HG03196 (cell line): Measurements from ENCODE around the gene UAP1L1.
A peak's percentile ranks its signal among the peaks of the same experiment; 100 is the strongest.
"Not testable (repeated sequence)": the region's sequence is repeated elsewhere in the genome, so short reads cannot be mapped to it uniquely, and the experiment has no call there.

Experiments
- ATAC-seq: cut with Tn5 transposase; IDR thresholded peaks from one replicate; pipeline ENCODE4 v1.9.1; 2021; ENCODE audit not compliant: unreplicated experiment

UAP1L1 gene

DNA sequence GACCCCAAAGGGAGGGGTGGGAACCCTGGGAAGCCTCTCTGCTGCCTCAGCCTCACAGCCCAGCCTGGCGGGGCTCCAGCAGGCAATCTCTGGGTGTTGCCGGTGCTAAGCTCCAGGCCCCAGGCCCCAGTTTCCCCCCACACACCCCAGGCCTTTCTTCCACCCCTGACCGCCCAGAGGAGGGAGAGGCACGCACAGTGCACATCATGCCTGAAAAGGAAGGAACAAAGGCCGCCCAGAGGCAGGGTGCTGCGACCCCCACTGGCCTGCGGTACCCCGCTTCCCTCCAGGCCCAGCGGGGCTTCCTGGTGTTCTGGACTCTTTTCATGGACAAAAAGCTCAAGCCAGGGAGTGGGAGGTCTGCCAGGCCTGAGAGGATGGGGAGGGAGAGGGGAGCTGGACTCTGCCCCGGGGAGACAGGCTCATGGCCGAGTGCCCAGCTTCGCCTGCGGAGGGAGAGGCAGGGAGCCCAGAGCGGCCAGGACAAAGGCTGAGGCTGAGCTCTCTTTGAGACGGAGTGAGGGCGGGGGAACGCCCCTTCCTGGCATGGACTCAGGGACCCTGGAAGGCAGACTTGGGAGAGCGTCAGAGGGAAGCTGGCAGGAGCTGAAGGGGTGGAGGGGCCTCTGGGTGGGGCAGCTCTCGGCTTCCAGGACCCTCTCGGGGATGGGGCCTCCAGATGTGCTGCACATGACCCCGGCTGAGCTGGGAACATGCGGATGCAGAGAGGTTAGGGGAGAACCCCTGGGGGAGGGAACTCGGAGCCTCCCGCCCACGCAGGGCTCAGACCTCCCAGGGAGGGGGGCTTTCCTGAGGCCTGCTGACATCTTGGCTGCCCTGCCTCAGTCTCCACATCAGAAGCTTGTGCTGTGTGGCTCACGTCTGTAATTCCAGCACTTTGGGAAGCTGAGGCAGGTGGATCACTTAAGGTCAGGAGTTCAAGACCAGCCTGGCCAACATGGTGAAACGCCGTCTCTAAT lies 21.6 kb upstream of the UAP1L1 start:
- ATAC-seq: no peak

DNA sequence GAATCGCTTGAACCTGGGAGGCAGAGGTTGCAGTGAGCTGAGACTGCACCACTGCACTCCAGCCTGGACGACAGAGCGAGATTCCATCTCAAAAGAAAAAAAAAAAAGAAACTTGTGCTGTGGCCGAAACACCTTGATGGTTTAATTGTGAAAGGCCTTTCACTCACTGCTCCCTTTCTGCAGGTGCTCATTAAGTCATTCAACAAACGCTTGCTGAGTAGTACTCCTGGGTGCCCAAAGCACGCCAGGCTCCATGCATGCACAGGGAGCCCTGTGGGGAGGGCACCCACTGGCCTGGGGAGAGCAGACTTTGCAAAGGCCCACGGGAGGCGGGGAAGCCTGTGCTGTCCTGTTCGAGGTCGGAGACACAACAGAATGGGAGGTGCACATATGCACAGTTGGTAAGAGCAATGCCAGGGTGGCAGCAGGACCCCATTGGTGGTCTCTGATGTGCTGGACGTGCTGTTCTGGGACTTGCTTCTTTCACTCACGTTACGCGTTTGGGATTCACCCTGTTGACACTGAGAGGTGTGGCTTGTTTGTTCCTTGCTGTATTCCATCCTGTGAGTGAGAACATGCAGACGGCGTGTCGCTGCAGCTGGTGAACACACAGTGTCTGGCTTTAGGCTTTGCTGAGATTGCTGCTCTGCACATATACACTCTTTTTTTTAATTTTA lies 20.4 kb upstream of the UAP1L1 start:
- ATAC-seq: no peak

DNA sequence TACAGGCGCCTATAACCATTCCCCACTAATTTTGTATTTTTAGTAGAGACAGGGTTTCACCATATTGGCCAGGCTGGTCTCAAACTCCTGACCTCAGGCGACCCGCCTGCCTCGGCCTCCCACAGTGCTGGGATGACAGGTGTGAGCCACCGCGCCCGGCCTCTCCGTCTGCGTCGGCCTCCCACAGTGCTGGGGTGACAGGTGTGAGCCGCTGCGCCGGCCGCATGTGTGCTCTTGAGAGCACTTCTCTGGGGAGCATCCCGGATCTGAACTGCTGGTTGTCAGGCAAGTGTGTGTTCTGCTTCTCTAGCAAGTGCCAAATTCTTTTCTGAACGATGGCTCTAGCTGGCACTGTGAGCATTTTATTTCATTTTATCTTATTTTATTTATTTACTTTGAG lies 19.8 kb upstream of the UAP1L1 start:
- no peak for ATAC-seq

DNA sequence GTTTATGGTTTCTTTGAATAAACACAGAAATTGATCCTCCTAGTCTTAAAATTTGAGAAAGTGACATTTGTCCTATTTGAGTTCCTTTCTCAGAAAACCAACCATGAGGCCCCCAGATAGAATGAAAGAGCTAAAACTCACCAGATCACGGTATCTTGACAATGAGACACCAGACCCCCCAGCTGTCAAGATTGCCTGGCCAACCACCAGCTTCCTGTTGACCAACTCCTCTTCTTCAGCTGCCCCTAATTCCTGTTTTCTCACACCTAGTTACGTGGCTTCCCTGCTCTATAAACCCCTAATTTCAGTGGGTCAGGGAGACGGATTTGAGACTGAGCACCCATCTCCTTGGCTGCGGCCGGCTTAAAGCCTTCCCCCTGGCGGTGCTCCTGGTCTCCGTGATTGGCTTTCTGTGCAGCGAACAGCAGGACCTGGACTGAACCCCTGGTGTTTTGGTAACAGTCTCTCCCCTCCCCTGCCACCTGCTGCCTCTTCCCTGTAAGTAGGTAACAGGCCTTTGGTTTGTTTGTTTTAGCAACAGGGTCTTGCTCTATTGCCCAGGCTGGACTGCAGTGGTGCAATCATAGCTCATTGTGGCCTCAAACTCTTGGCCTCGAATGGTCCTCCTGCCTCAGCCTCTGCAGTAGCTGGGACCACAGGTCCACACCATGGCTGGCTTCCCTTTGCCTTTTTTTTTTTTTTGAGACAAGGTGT lies 18.6 kb upstream of the UAP1L1 start:
- ATAC-seq: no peak

DNA sequence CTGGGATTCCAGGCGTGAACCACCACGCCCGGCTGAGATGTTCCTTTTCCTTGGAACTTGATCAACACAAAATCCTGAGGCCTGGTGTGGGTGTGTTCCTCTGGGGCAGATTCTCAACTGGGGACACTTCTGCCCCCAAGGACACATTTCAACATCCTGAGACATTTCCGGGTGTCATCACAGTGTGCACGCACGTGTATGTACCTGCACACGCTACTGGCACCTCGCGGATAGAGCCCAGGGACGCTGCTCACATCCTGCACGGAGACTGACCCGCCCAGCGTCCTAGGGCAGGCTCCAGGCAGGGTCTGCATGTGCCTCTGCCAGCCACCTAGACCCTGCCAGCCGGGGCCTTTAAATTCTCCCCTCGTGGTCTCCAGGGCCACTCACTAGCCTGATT lies 14.9 kb upstream of the UAP1L1 start:
- no peak for ATAC-seq

DNA sequence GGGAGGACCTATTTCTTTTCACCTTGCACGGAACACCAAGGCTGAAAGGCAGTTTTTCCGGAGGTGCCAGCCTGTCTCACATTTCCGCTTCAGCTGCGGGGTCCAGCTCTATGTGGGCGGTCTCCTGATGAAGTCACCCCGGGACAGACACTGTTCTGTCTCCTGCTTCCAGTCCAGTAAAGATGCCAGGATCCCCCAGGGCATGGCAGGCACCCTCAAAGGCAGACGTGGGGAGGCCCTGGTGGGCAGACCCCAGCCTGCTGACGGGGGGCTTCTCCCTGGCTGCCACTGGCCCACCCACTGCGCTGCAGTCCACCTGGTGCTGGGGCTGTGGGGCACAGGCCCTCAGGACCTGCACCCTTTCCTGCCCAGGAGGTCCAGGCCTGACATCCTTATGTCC lies 14.5 kb upstream of the UAP1L1 start:
- not testable (repeated sequence) for ATAC-seq

DNA sequence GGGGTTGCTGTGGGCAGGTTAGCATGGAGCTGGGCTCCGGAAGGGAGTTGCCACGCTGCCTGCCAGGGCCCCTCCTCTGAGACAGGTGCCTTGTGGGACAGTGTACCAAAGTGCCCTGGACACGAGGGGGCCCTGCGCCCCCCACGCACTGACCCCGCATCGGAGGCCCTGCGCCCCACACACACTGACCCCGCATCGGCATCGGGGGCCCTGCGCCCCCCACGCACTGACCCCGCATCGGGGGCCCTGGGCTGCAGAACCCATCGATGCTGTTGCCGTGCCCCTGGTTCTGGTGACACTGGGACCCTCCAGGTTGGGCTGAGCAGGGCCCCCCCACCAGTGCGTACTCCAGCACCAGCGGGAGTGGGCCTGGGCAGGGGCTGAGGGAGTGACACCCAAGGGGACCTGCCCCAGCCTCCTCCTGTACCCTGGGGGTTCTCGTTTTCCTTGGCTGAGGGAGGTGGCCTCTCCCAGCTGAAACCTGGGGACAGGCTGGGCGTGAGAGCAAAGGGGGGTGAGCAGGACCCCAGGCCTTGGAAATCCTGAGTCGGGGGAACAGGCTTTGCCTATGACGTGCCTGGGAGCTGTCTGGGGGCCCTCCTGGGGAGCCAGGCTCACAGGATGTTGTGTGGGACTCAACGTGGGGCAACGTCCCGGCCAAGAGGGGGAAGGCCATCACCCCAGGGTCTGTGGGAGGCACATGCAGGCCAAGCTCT lies 13.8 kb upstream of the UAP1L1 start:
- no peak for ATAC-seq

DNA sequence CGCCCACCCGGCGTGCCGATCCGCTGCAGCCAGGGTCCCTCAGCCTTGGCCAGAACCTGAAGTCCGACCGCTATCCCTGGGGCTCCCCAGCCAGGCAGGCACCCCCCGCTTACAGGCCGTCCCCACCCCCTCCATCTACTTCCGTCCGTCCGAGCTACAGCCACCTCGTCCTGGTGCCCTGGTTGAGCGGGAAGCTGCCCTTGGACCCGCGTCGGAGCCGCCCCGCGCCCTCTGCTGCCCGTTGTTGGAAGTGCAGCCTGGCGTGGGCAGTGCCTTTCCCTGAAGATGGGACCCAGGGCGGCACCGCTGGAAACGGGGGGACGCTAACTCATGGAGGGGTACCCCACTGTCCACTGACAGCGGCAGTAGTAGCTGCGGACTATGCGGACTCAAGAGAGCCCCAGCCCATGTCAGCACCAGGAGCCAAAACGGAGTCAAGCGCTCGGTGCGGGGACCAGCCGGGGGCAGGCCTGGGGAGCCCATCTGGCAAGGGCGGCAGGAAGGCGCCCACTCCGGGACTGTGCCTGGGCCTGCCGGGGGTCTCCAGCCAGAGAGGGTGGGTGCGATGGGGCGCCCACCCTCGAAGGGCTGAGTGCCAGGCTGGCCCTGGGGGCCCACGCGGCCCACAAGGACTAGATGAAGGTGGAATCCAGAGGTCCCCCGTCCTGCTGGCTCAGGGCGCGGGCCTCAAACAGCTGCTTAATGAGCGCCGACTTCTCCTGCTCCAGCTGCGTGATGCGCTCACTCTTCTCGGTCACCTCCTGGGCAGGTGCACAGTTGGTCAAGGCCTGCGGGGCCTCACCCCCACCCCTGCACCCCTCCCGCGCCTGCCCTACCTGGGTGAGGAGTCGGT lies 13.1 kb upstream of the UAP1L1 start:
- ATAC-seq: no peak

DNA sequence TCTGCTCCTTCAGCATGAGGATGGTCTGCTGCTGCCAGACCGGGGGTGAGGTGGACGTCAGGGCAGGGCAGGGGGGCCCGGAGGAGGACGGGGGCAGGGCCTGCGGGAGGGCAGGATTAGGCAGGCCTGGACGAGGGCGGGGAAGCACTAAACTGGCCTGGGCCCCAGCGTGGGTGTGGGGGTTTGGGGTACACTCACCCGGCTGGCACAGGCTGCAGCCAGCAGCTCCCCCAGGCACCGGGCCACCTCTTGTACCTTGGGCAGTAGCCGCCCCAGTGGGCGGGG lies 12.5 kb upstream of the UAP1L1 start:
- ATAC-seq: no peak

DNA sequence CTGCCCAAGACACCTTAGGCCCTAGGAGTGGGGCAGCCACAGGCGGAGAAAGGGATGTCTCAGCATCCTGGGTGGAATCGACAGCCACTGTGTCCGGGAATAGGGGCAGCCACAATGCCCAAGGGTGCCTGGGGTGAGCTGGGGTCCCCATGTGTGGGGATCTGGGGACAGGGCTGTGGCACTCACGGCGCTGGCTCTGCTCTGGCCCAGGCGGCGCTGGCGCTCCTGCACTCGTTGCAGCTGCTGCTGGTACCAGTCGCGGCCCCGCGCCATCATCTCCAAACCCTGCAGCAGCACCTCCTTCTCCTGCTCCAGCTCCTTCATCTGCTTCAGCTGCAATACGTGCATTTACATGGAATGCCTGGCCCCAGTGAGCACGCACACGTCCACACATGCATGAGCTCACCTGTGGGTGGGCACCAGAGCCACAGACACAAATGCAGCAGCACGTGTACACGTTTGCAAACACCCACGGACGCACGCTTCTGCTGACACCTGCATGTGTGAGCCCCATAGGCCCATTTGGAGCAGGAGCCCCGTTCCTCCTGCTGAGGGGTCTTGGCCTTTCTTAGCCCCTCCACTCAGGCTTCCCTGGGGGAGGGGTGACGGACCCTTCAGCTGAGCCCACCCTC lies 11.9 kb upstream of the UAP1L1 start:
- ATAC-seq: no peak

DNA sequence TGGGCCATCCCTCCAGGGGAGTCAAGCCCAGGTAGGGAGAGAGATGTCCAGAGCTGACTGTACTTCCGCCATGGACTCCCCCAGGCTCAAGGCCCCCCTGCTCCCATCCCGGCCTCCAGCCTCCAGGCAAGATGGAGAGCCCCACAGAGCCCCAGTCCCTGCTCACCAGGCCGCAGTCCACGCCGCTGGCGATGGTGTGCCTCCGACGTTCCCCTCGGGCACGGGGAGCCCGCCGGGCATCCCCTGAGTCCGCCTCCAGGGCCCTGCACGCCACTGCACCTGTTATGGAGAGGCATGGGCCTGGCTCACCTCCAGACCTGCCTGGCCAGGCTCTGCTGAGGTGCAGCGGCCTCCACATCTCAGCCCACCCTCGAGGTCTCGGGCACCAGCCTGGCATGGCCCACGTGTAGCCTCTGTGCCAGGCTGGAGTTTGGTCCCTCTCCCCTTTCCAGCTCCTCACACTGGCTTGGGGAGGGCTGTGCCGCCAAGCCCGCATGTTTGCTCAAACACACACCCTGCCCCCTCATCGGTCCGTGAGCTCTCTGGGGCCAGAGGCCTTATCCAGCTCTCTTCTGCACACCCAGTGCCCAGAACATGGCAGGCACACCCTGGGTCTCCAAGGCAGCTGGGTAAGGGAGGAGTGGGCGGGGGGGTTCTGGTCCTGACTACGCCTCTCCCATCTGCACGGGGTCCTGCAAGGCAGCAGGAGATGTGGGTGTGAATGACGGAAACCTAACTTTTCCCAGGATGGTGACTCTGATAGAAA lies 11.0 kb upstream of the UAP1L1 start:
- no peak for ATAC-seq

DNA sequence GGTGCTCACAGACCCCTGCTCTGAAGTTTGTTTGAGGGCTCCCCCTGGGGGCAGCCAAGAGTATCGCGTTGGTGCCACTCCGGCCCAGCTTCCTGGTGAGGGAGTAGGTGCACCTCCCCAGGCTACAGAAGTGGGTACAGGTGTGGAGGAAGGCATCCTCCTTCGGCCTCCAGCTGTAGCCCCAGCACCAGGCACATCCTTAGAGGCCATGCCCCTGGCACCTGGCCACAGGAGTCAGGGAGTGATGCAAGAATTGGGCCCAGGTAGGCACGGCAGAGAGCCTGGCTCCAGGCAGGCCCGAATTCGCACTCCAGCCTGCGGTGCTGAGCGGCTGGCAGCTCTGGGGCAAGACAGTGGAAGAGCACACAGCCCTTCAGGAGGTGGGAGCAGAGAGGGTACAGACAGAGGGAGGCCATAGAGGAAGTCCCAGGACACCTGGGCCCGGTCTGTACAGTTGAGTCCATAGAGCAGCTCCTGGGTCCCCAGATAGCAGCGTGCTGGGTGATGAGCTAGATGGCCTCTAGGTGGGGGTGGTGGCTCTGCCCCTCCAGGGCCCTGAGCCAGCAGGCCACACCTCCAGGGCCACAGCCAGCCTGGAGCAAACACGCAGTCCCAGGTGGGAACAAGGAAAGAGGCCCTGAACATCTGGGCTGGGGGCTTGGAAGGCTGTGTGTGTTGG lies 9.3 kb upstream of the UAP1L1 start:
- no peak for ATAC-seq

DNA sequence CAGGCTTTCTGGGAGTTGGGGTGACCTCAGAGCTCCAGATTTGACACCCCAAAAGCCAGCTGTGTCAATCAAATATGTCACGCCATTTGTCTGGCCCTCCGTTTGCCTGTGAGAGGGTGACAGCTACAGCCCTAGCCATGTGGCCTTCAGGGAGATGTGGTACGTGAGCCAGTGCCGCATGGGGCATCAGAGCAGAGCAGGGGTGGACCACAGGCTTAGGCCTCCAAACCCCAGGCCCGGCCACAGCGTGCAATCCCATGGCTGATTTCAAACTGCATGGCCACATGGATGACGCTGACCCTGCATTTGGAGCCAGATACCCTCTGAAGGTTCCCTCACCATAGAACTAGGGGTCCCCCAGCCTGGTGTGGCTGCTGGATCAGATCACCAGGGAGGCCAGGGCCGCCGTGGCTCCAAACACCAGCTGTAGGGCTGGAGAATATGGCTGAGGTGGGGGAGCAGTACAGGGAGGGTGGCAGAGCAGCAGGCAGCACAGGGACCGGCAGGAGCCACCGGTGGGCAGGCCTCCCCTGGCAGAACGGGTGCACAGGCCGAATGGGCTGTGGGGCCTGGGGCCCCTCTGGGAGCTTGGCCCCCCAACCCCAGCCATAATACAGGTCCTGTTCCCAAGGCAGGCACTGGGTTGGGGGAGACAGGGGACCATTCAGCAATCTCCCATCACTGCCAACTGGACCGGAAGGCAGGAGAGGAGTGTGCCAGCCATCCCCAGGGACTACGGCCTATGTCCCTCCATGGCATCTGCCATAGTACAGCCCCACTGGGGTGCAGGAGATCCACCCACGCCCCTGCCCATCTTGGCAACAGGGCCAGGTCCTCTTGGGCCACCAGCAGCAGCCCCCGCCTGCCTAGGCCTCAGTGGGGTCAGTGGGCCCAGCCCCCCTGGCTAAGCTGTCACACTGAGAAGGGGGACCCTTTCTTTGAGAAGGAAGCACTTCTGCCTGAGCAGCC lies 8.5 kb upstream of the UAP1L1 start:
- ATAC-seq: no peak

DNA sequence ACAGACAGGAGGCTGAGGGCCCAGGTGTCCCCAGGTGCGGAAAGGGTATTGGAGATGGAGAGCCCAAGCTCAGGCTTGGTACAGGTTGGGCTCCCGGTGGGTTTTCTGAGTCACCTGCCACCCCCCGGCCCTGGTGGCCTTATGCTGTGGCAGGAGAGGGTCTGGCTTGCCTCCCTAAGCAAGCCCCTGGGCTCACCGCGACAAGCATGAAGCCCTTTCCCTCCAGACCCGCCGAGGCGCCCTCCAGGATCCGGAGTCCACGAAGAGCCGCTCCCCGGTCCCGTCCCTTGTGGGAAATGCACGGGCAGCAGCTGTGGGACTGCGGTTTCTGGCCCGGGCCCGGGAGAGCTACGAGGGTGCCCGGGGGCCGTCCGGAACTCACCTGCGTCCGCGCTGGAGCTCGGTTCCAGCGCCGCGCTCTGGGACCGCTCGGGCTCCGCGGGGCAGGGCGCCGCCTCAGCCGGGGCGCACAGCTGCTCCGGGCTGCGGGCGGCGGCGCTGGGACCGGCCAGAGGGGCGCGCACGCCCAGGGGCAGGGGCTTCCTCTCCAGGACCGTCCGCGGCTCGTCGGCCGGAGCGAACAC lies 7.7 kb upstream of the UAP1L1 start:
- no peak for ATAC-seq

DNA sequence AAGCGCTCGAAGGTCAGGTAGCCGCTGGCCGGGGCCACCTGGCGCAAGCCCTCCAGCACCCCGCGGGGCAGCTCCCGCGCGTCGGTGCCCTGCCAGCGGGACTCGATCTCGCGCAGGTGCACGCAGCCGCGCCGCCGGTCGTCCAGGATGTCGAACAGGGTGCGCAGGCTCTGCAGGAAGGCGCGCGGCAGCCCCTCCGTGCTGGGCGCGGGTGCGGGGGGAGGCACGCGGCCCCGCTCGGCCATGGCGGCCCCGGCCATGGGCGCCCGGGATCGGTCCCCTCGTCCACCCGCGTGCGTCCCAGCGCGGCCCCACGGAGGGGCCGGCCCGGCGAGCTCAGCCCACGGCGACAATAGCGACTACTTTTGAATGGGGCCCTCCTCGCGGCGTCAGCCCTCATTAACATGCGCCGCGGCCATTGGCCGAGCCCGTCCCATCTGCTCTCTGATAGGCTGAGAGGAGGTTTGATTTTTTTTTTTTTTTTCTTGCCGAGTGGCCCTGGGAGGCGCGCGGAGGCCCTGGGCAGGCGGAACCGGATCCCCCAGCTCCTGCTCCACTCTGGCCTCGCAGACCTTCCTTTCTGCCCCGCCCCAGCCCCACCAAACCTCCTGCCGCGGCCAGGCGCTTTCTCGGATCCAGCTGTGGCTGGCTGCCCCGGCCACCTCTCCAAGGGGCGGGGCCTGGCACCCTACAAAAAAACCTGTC lies 7.0 kb upstream of the UAP1L1 start, which contains the start of gene SAPCD2:
SAPCD2 (minus strand) TSS at position 357 of the 705 bp plus-strand sequence; CDS start at position 260, 97 bp downstream.
- ATAC-seq: peak; percentile 61

DNA sequence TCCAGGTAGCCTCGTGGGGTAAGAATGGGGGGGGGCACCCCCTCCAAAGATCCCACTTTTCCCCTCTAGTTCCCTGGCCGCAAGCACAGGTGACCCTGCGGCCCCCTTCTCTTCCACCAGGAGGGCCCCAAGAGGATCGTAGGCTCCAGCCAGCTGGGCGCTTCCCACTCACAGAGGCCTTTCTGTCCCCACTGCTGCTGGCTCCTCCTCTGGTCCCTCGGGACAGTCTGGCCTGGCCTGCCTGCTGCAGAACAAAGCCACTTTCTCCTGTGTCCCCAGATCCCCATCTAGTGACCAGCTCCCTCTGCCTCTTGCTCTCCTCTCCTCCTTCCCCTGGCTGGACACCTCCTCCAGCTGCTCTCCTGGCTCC lies 6.4 kb upstream of the UAP1L1 start:
- peak; percentile 9 for ATAC-seq
